Mucosa of stomach (tissue), 1 donor: ENCODE data around the gene FLNB.
"Not testable (repeated sequence)": the region's sequence is repeated elsewhere in the genome, so short reads cannot be mapped to it uniquely, and the experiment has no call there.

Experiments
- H3K27me3 ChIP-seq: one replicate; pipeline ENCODE4 v1.7.0; 2013; ENCODE audit warnings: mild to moderate bottlenecking, low read length; ENCODE audit not compliant: control insufficient read depth, insufficient read depth
- H3K36me3 ChIP-seq: one replicate; pipeline ENCODE4 v1.7.0; 2013; ENCODE audit warnings: low read length; ENCODE audit not compliant: control insufficient read depth, insufficient read depth
- H3K4me1 ChIP-seq: one replicate; pipeline ENCODE4 v1.7.0; 2013; ENCODE audit warnings: mild to moderate bottlenecking, low read length; ENCODE audit not compliant: control insufficient read depth, insufficient read depth
- H3K4me3 ChIP-seq: one replicate; pipeline ENCODE4 v1.7.0; 2013; ENCODE audit warnings: low read length
- H3K9ac ChIP-seq: one replicate; pipeline ENCODE4 v1.7.0; 2013; ENCODE audit warnings: mild to moderate bottlenecking, low read length, moderate library complexity
- H3K9me3 ChIP-seq: one replicate; pipeline ENCODE4 v1.7.0; 2013; ENCODE audit warnings: mild to moderate bottlenecking, low read length, moderate library complexity; ENCODE audit not compliant: control insufficient read depth
- donor health status: Pancreatic carcinoma.

Gene FLNB

DNA sequence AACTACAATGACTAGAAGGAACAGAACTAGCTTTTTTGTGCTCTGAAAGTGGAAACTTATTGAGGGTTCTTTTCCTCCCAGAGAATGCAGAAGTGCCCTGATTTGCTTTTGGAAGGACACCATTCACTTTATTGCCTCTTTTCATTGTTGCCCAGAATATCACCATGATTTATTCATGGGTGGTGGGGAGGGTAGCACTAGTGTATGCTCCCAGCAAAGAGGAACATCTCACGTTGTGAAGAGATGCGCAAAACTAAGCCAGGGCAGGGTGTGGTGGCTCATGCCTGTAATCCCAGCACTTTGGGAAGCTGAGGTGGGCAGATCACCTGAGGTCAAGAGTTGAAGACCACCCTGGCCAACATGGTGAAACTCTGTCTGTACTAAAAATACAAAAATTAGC lies 31.4 kb downstream of the FLNB start:
- no peaks in the 10 kb centered on the region for H3K27me3 ChIP-seq
- H3K9me3 ChIP-seq = no peaks in the 10 kb centered on the region
- H3K4me3 ChIP-seq = no peak overlapping the region
- H3K4me1 ChIP-seq = peaks cover 55% of the 10 kb centered on the region
- H3K36me3 ChIP-seq = no peaks in the 10 kb centered on the region
- H3K9ac ChIP-seq = no peak overlapping the region

DNA sequence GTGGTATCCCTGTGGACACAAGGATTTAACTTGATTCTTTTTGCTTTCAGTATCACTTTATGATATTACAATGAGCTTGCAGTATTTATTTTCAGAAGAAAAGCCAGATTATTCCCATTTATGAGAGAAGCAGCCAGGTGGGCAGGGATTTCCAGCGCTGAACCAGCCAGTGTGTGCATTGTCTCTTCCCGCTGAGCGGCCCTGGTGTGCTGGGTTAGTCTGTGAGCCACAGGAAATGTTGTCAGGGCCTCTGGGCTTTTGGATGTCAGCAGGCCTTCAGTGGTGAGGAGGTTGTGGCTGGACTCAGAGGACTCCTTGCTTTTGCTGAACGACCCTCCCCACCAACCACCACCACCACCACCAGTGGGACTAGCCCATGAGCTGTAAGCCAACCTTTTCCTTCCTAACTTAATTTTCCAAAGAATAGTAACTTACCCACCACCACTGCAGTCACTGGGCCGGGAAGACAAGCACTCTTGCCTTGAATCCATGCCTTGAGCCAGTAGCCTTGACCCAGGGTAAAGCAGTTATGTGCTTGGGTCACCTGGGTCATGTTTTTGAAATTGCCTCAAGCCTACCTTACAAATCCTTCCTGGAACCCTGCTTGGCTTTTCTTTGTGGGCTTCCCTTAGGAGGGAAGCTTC lies 33.1 kb downstream of the FLNB start:
- Histone ChIP-seq H3K4me1 (peaks cover 40% of the 10 kb centered on the region), H3K9ac (no peak overlapping the region), H3K27me3 (no peaks in the 10 kb centered on the region)

GRCh38 chr3:58041826-58042324 lies 33.7 kb downstream of the FLNB start:
- Histone ChIP-seq H3K4me1 (peaks cover 40% of the 10 kb centered on the region), H3K4me3 (no peak overlapping the region), H3K36me3 (no peaks in the 10 kb centered on the region), H3K9me3 (no peaks in the 10 kb centered on the region), H3K27me3 (no peaks in the 10 kb centered on the region), H3K9ac (no peak overlapping the region)

More for the DNA sequence above, 33.1 kb downstream of the FLNB start:
- Histone ChIP-seq H3K9me3 (no peaks in the 10 kb centered on the region), H3K4me3 (no peak overlapping the region), H3K36me3 (no peaks in the 10 kb centered on the region)

- no peak overlapping the region for H3K9ac ChIP-seq
- no peak overlapping the region for H3K4me3 ChIP-seq
- peaks cover 42% of the 10 kb centered on the region for H3K4me1 ChIP-seq
- H3K36me3 ChIP-seq = no peaks in the 10 kb centered on the region
- no peaks in the 10 kb centered on the region for H3K9me3 ChIP-seq
- no peaks in the 10 kb centered on the region for H3K27me3 ChIP-seq
Observed at GRCh38 chr3:58042947-58043707, 34.9 kb downstream of the FLNB start.

DNA sequence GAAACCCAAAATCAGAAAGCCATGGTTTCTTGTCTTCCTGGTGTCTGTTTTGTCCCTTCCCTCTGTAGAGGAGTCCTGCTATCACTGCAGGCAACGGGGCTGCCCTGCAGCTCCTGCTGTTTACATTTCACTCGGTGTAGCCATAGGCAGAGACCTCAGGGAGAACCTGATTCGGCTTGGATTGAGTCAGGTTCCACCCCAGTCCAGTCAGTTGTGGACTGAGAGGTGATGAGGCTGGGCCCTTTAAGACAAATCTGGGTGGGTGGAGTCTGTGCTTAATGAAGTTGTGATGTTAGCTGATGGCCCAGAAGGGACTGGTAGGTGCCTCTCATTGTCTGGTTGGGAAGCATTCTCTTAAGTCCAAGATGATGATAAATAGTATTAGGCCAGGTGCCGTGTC lies 35.7 kb downstream of the FLNB start:
- Histone ChIP-seq H3K27me3 (no peaks in the 10 kb centered on the region), H3K4me1 (peaks cover 44% of the 10 kb centered on the region)

GRCh38 chr3:58044691-58045483 lies 36.7 kb downstream of the FLNB start:
- no peak overlapping the region for H3K4me3 ChIP-seq
- no peaks in the 10 kb centered on the region for H3K36me3 ChIP-seq
- H3K9me3 ChIP-seq = no peaks in the 10 kb centered on the region
- H3K4me1 ChIP-seq = peaks cover 46% of the 10 kb centered on the region
- no peak overlapping the region for H3K9ac ChIP-seq
- H3K27me3 ChIP-seq = no peaks in the 10 kb centered on the region

More for the DNA sequence above, 35.7 kb downstream of the FLNB start:
- no peak overlapping the region for H3K4me3 ChIP-seq
- H3K36me3 ChIP-seq = no peaks in the 10 kb centered on the region
- H3K9me3 ChIP-seq = no peaks in the 10 kb centered on the region
- no peak overlapping the region for H3K9ac ChIP-seq

DNA sequence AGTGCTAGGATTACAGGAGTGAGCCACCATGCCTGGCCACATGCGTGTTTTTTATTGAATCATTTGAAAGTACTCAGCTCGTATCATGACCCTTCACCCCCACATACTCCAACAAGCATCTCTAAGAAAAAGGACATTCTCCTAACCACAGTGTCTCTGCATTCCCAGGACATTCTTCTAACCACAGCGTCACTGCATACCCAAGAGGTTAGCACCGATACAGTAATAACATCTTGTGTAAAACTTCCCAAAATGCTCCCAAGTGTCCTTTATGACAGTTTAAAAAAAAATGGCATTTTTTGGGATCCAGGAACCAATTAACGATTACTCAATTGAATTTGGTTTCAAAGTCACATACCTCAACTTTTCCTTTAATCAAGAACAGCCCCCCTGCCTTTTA lies 39.6 kb downstream of the FLNB start:
- Histone ChIP-seq H3K9me3 (no peaks in the 10 kb centered on the region), H3K27me3 (no peaks in the 10 kb centered on the region), H3K36me3 (no peaks in the 10 kb centered on the region), H3K4me1 (peaks cover 54% of the 10 kb centered on the region), H3K4me3 (no peak overlapping the region), H3K9ac (no peak overlapping the region)

- Histone ChIP-seq H3K9ac (no peak overlapping the region), H3K27me3 (no peaks in the 10 kb centered on the region), H3K4me3 (no peak overlapping the region), H3K4me1 (peaks cover 58% of the 10 kb centered on the region), H3K9me3 (no peaks in the 10 kb centered on the region), H3K36me3 (no peaks in the 10 kb centered on the region)
Observed at GRCh38 chr3:58048301-58048700, 40.1 kb downstream of the FLNB start.

DNA sequence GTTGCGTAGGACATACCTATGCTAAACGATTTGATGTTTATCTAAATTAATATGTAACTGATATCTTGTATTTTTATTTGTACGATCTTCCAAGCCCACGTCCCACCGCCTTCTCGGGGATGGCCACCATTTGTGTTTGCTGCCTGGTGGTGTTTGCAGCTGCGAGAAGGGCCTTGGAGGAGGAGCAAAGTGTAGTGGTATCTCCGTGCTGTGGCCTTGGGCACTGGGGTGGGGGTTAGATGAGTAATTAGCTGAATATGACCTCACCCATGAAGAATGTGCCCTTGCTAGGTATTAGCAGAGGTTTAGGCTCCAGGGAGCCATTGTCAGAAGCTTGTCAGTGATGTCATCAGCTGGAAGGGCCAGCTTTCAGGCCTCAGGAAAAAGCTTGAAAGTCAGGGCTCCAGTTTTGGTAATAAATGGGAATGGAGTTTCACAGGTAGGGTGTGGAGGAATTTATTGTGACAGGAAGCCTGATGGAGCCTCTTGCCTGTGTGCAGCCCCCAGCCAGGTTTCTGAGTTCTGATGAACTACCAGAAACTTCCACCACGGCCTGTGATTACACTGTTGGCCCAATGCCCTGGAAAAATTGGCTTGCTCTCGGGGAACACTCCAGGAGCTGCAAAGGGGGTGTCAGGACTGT lies 41.0 kb downstream of the FLNB start:
- Histone ChIP-seq H3K4me1 (peaks cover 57% of the 10 kb centered on the region), H3K9ac (peak overlapping the region; percentile 3), H3K36me3 (no peaks in the 10 kb centered on the region), H3K4me3 (no peak overlapping the region), H3K9me3 (no peaks in the 10 kb centered on the region), H3K27me3 (no peaks in the 10 kb centered on the region)

GRCh38 chr3:58051196-58051595 lies 43.0 kb downstream of the FLNB start:
- Histone ChIP-seq H3K4me3 (no peak overlapping the region), H3K27me3 (no peaks in the 10 kb centered on the region), H3K4me1 (peaks cover 57% of the 10 kb centered on the region)

GRCh38 chr3:58051658-58052261 lies 43.5 kb downstream of the FLNB start:
- Histone ChIP-seq H3K4me1 (peaks cover 57% of the 10 kb centered on the region), H3K9ac (peak overlapping the region; percentile 30)
- H3K27me3 ChIP-seq, H3K9me3 ChIP-seq, H3K4me3 ChIP-seq, H3K36me3 ChIP-seq: not testable (repeated sequence)

More at GRCh38 chr3:58051196-58051595, 43.0 kb downstream of the FLNB start:
- Histone ChIP-seq H3K9ac (no peak overlapping the region), H3K36me3 (no peaks in the 10 kb centered on the region), H3K9me3 (no peaks in the 10 kb centered on the region)
